Spleen (tissue), 11 donors: ENCODE data around the gene KCNH3. TPM values are rescaled to one million over a fixed set of nuclear protein-coding genes. Genes with fewer than 3 reads are reported as not detected.

Source experiments
- DNase-seq: peaks from one replicate; pipeline ENCODE4 v3.0.0-alpha.2; 2020
- H3K27ac ChIP-seq, 8 donors: fragments of 200-600 bp; sonication (generic) in 7 of 8; 1 replicate in 4 of 8; 2 replicates in 4 of 8; pipeline versions ENCODE4 v1.5.0 to v1.8.0; 2016 to 2021; ENCODE audit warnings: inconsistent platforms in 4 of 8, mild to moderate bottlenecking in 4 of 8, moderate library complexity in 1 of 8
- H3K27me3 ChIP-seq, 7 donors: fragments of 200-600 bp; sonication (generic) in 6 of 7; replicated peaks in 1 of 7; 1 replicate in 4 of 7; 2 replicates in 3 of 7; pipeline versions ENCODE4 v1.5.0 to v1.8.0; 2016 to 2021; ENCODE audit warnings: inconsistent platforms in 3 of 7, mild to moderate bottlenecking in 1 of 7
- H3K36me3 ChIP-seq, 6 donors: fragments of 200-600 bp; sonication (generic) in 5 of 6; 1 replicate in 4 of 6; 2 replicates in 2 of 6; pipeline versions ENCODE4 v1.5.0 to v1.8.0; 2016 to 2021; ENCODE audit warnings: inconsistent platforms in 2 of 6
- H3K4me1 ChIP-seq, 6 donors: fragments of 200-600 bp; sonication (generic) in 5 of 6; 1 replicate in 3 of 6; 2 replicates in 3 of 6; pipeline versions ENCODE4 v1.5.0 to v1.8.0; 2016 to 2021; ENCODE audit warnings: inconsistent platforms in 3 of 6
- H3K4me3 ChIP-seq, 8 donors: fragments of 200-600 bp; sonication (generic) in 7 of 8; 1 replicate in 4 of 8; 2 replicates in 4 of 8; pipeline versions ENCODE4 v1.5.0 to v1.8.0; 2016 to 2021; ENCODE audit warnings: inconsistent platforms in 4 of 8, mild to moderate bottlenecking in 4 of 8, moderate library complexity in 2 of 8
- H3K9me3 ChIP-seq, 8 donors: fragments of 200-600 bp; sonication (generic) in 7 of 8; 1 replicate in 4 of 8; 2 replicates in 4 of 8; pipeline versions ENCODE4 v1.5.0 to v1.8.0; 2016 to 2021; ENCODE audit warnings: inconsistent platforms in 4 of 8
- CTCF ChIP-seq, 11 experiments: fragments of 200-600 bp in 7 of 11; fragments of 450-650 bp in 4 of 11; sonication (generic) in 4 of 11; IDR thresholded peaks in 8 of 11; conservative IDR thresholded peaks in 3 of 11; 1 replicate in 7 of 11; 2 replicates in 4 of 11; pipeline versions ENCODE4 v1.4.0 to v1.8.0; 2016 to 2021; ENCODE audit warnings: antibody characterized with exemption in 11 of 11, inconsistent platforms in 4 of 11, mild to moderate bottlenecking in 1 of 11
- POLR2A ChIP-seq, 3 donors: fragments of 450-650 bp; IDR thresholded peaks; one replicate each; pipeline ENCODE4 v1.5.1; 2017; ENCODE audit warnings: antibody characterized with exemption in 3 of 3, mild to moderate bottlenecking in 1 of 3
- POLR2AphosphoS5 ChIP-seq, 3 donors: sonication (generic); formaldehyde crosslinking; IDR thresholded peaks; one replicate each; pipeline ENCODE4 v1.5.1; 2017; ENCODE audit warnings: antibody characterized with exemption in 3 of 3
- WGBS, 5 donors: extraction: QIAGEN DNeasy Blood & Tissue Kit in 3 of 5; methylation state at CpG; one replicate each; pipeline versions ENCODE4 v1.1.5 to v1.1.7; 2013 to 2018; 5-methylcytosine and 5-hydroxymethylcytosine counted together
- intact Hi-C: fragments of 100-400 bp; cut with DNase I; formaldehyde crosslinking; loops from one replicate; pipeline ENCODE4 v1.15.0; 2023; ENCODE audit warnings: low total_unique reads
- polyA plus RNA-seq, 3 donors: library from polyadenylated mRNA; stranded (reverse); fragments of 200-250 nt; gene quantifications; one replicate each; pipeline ENCODE4 v1.2.1, GENCODE V29; 2013
- total RNA-seq, 7 donors: library from RNA; depleted of rRNA in 3 of 7; stranded (reverse); fragments of >200 nt in 3 of 7; fragmentation: NEBNext Ultra II Directional in 4 of 7; extraction: Animal tissue kit (Norgen Biotek cat#: 25700) in 4 of 7; gene quantifications; one replicate each; pipeline versions ENCODE4 v1.1.0 to v1.2.1, GENCODE V29; 2016 to 2021
- donor health status: healthy with polysubstance abuse.
- donor health status: DM: no; HTN: no; CAD: no; lungs with moderate emphysema.
- donor health status: DM: no; HTN: no; CAD: no.
- donor health status: Bipolar disorder and iron deficiency.
- donor health status: healthy.
- donor health status: DM: no; HTN: no; CAD: no.
- donor health status: DM: yes; HTN: yes; CAD: no.

The KCNH3 gene
- total and polyA plus RNA-seq, 10 donors = 0.33 to 2.9 (median 0.85) TPM

- intact Hi-C loops = no loop called here
- no peaks in the 10 kb centered on the region for H3K36me3 ChIP-seq
- H3K27ac ChIP-seq = no peak overlapping the region
- peaks cover 0 to 25% (median 16%) of the 10 kb centered on the region in 6 donors for H3K4me1 ChIP-seq
- 62 to 80% (median 70%) methylated on average over 14 to 20 of the region's 20 CpGs for WGBS, 5 donors
- no peak overlapping the region for H3K4me3 ChIP-seq
- H3K27me3 ChIP-seq = peaks cover 0 to 78% (median 27%) of the 10 kb centered on the region in 7 donors
- TF ChIP-seq POLR2AphosphoS5 (IDR thresholded peaks at IDR 0.05) = no peak
- no peak for TF ChIP-seq POLR2A (IDR thresholded peaks at IDR 0.05)
- TF ChIP-seq CTCF (IDR thresholded peaks at IDR 0.05 in 8 of 11, conservative IDR thresholded peaks at IDR 0.05 in 3 of 11) = no peak
- H3K9me3 ChIP-seq = no peaks in the 10 kb centered on the region
- peak; percentile 63 for DNase-seq
Measured at GRCh38 chr12:49543221-49543913, 4.5 kb downstream of the KCNH3 start.

- H3K36me3 ChIP-seq = no peaks in the 10 kb centered on the region
- DNase-seq = peak; percentile 74
- H3K27me3 ChIP-seq = peaks cover 0 to 78% (median 28%) of the 10 kb centered on the region in 7 donors
- no peak for TF ChIP-seq CTCF (IDR thresholded peaks at IDR 0.05 in 8 of 11, conservative IDR thresholded peaks at IDR 0.05 in 3 of 11)
- no peak for TF ChIP-seq POLR2A (IDR thresholded peaks at IDR 0.05)
- TF ChIP-seq POLR2AphosphoS5 (IDR thresholded peaks at IDR 0.05) = no peak
- no peaks in the 10 kb centered on the region for H3K9me3 ChIP-seq
- H3K4me1 ChIP-seq = peaks cover 0 to 26% (median 18%) of the 10 kb centered on the region in 6 donors
- 40 to 56% (median 49%) methylated on average over 25 to 39 of the region's 39 CpGs for WGBS, 5 donors
- H3K4me3 ChIP-seq = no peak overlapping the region
- no peak overlapping the region for H3K27ac ChIP-seq
- intact Hi-C loops = no loop called here
Measured at GRCh38 chr12:49543914-49544815, 5.3 kb downstream of the KCNH3 start.

GRCh38 chr12:49545815-49546214, 7.0 kb downstream of the KCNH3 start:
- Histone ChIP-seq H3K4me1 (peaks cover 0 to 15% (median 11%) of the 10 kb centered on the region in 6 donors), H3K36me3 (no peaks in the 10 kb centered on the region), H3K4me3 (no peak overlapping the region), H3K27ac (no peak overlapping the region), H3K27me3 (peaks cover 0 to 77% (median 26%) of the 10 kb centered on the region in 7 donors), H3K9me3 (no peaks in the 10 kb centered on the region)
- intact Hi-C loops = no loop called here
- WGBS, 5 donors = 63 to 83% (median 77%) methylated on average over 3 to 4 of the region's 4 CpGs
- TF ChIP-seq CTCF (IDR thresholded peaks at IDR 0.05 in 8 of 11, conservative IDR thresholded peaks at IDR 0.05 in 3 of 11) (no peak), POLR2A (IDR thresholded peaks at IDR 0.05) (no peak)
- DNase-seq = peak; percentile 32

- WGBS, 5 donors = 33 to 84% (median 77%) methylated on average over 1 to 3 of the region's 3 CpGs
- Histone ChIP-seq H3K4me3 (no peak overlapping the region), H3K27me3 (peaks cover 0 to 76% (median 26%) of the 10 kb centered on the region in 7 donors), H3K9me3 (no peaks in the 10 kb centered on the region), H3K36me3 (no peaks in the 10 kb centered on the region), H3K4me1 (peaks cover 0 to 15% (median 11%) of the 10 kb centered on the region in 6 donors), H3K27ac (no peak overlapping the region)
- TF ChIP-seq CTCF (IDR thresholded peaks at IDR 0.05 in 8 of 11, conservative IDR thresholded peaks at IDR 0.05 in 3 of 11) (no peak), POLR2A (IDR thresholded peaks at IDR 0.05) (no peak), POLR2AphosphoS5 (IDR thresholded peaks at IDR 0.05) (no peak)
- no peak for DNase-seq
- intact Hi-C loops = no loop called here
Measured at GRCh38 chr12:49546481-49546880, 7.7 kb downstream of the KCNH3 start.
